ENCODE results near the gene TRIP4.

The TRIP4 gene

DNA sequence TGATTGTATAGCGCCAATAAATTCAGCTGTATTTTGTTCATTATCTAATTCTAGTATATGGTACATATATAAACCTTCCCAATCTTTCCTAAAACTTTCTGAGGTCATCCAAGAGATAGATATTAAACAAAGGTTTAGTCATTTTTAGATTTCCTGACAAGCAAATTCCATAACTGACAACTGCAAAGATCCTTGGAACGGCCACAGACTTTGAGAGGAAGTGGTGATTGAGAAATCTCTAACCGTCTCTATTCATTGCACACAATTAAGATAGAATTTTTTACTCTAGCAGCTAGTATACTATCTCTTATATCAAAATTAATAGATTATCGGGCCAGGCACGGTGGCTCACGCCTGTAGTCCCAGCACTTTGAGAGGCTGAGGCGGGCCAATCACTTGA is 36.4 kb upstream of the TRIP4 start:
- TF ChIP-seq CTCF (conservative IDR thresholded peaks at IDR 0.05; ENCODE audit: low read depth, low read length) = no peak
- Histone ChIP-seq H3K79me2 (ENCODE audit: insufficient read depth, low read depth) (peaks cover 33% of the 10 kb centered on the region; the same call in 1 of the 2 replicates), H3K27me3 (ENCODE audit: insufficient read depth, low read depth) (no peaks in the 10 kb centered on the region), H3K4me2 (no peak overlapping the region), H4K20me1 (ENCODE audit: insufficient read depth) (no peaks in the 10 kb centered on the region), H3K27ac (no peak overlapping the region), H3K4me3 (IDR thresholded peaks at IDR 0.05; ENCODE audit: insufficient read depth, low read depth, low read length) (no peak overlapping the region), H3K4me1 (ENCODE audit: low read depth, poor library complexity, severe bottlenecking) (peaks cover 12% of the 10 kb centered on the region), H3K9ac (no peak overlapping the region), H3K36me3 (ENCODE audit: insufficient read depth) (no peaks in the 10 kb centered on the region), H2AFZ (ENCODE audit: low read depth) (no peak overlapping the region)

DNA sequence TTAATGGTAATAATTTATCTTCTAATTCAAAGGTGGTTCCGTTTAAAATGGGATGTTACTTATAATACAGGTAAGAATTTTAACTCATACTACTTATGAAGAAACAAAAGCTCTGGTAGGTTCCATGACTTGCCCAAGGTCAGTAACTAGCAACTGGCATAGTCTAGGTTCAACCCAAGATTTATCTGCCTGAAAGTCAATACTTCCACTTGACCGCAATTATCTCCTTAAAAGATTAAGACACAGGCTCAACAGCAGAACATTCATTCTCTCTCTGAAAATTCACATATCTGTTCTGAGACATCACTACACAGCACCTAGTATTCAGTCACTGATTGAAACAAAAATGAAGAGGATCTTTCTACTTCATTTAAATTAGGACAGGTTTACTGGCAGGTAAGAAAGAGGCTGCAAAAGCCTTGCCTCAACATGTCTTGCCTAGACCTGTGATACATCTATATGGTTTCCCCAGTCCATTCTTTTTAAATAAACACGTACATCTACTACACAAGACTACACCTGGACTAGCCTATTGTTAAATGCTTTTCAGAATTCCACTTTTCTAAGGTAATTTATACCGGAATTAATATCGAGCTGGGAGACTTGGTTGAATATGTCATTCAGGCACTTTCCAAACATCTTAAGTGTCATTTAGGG is 32.8 kb upstream of the TRIP4 start:
- TF ChIP-seq CTCF (conservative IDR thresholded peaks at IDR 0.05; ENCODE audit: low read depth, low read length) = no peak
- H3K4me1 ChIP-seq (ENCODE audit: low read depth, poor library complexity, severe bottlenecking) = peaks cover 19% of the 10 kb centered on the region
- H3K4me2 ChIP-seq = peak overlapping the region; percentile 84
- peak overlapping the region; percentile 69; the same call in 1 of the 2 replicates for H2AFZ ChIP-seq (ENCODE audit: low read depth)
- no peak overlapping the region for H3K4me3 ChIP-seq (IDR thresholded peaks at IDR 0.05; ENCODE audit: insufficient read depth, low read depth, low read length)
- no peaks in the 10 kb centered on the region for H3K27me3 ChIP-seq (ENCODE audit: insufficient read depth, low read depth)
- H3K36me3 ChIP-seq (ENCODE audit: insufficient read depth) = no peaks in the 10 kb centered on the region
- H3K27ac ChIP-seq = no peak overlapping the region
- H4K20me1 ChIP-seq (ENCODE audit: insufficient read depth) = no peaks in the 10 kb centered on the region
- peak overlapping the region; percentile 28; the same call in 1 of the 2 replicates for H3K9ac ChIP-seq
- peaks cover 16% of the 10 kb centered on the region; the same call in 1 of the 2 replicates for H3K79me2 ChIP-seq (ENCODE audit: insufficient read depth, low read depth)

DNA sequence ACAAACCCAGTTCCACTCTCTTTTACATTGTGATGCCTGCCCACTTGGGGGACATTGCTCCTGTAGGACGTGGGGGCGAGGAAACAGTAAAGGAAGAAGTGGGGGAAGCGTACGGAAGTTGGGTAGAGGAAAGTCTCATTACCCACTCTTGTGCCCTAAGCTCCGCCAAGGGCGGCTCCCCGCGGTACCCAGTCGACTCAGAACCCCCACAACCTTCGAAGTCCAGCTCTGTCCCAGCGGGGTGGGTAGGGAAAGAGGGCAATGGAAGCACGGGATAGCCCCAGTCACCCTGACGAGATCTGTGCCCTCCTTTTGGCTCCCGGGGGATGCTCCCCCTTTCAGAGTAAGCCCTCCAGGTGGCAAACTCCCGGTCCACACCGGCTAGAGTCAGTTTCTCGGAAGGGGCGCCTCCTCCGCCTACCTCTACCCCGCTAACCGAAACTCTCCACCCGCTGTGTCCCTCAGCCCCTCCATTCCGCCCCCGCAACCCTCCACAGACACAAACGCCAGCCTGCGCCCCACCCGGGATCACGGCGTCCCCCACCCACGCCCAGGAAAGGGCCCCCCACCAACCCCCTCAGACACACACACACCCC is 32.2 kb upstream of the TRIP4 start:
- no peak for TF ChIP-seq CTCF (conservative IDR thresholded peaks at IDR 0.05; ENCODE audit: low read depth, low read length)
- Histone ChIP-seq H4K20me1 (ENCODE audit: insufficient read depth) (no peaks in the 10 kb centered on the region), H3K9ac (peak overlapping the region; percentile 28), H3K79me2 (ENCODE audit: insufficient read depth, low read depth) (peaks cover 16% of the 10 kb centered on the region; the same call in 1 of the 2 replicates), H2AFZ (ENCODE audit: low read depth) (peak overlapping the region; percentile 69), H3K27ac (peak overlapping the region; percentile 57; the same call in 1 of the 2 replicates), H3K36me3 (ENCODE audit: insufficient read depth) (no peaks in the 10 kb centered on the region), H3K4me3 (IDR thresholded peaks at IDR 0.05; ENCODE audit: insufficient read depth, low read depth, low read length) (no peak overlapping the region), H3K4me2 (peak overlapping the region; percentile 84), H3K4me1 (ENCODE audit: low read depth, poor library complexity, severe bottlenecking) (peaks cover 19% of the 10 kb centered on the region), H3K27me3 (ENCODE audit: insufficient read depth, low read depth) (no peaks in the 10 kb centered on the region)

- H3K4me1 ChIP-seq (ENCODE audit: low read depth, poor library complexity, severe bottlenecking) = peaks cover 19% of the 10 kb centered on the region
- peak within 1 kb of the TSS; percentile 57 for H3K27ac ChIP-seq
- H3K4me3 ChIP-seq (IDR thresholded peaks at IDR 0.05; ENCODE audit: insufficient read depth, low read depth, low read length) = no peak within 1 kb of the TSS
- H3K79me2 ChIP-seq (ENCODE audit: insufficient read depth, low read depth) = peaks cover 16% of the 10 kb centered on the region; the same call in 1 of the 2 replicates
- peak within 1 kb of the TSS; percentile 84 for H3K4me2 ChIP-seq
- peak; percentile 55 for TF ChIP-seq CTCF (conservative IDR thresholded peaks at IDR 0.05; ENCODE audit: low read depth, low read length)
- H2AFZ ChIP-seq (ENCODE audit: low read depth) = peak within 1 kb of the TSS; percentile 69
- peak within 1 kb of the TSS; percentile 28 for H3K9ac ChIP-seq
- H3K27me3 ChIP-seq (ENCODE audit: insufficient read depth, low read depth) = no peaks in the 10 kb centered on the region
- H3K36me3 ChIP-seq (ENCODE audit: insufficient read depth) = no peaks in the 10 kb centered on the region
- no peaks in the 10 kb centered on the region for H4K20me1 ChIP-seq (ENCODE audit: insufficient read depth)
Observed at GRCh38 chr15:64355944-64356709, 31.5 kb upstream of the TRIP4 start, which contains the start of gene CSNK1G1. Gene CSNK1G1 (minus strand): TSS chr15:64356173. CDS start chr15:64300499, 55,674 bp downstream.

All from KMS-11 (cell line).